Caco-2 (cell line): Measurements from ENCODE around the gene CASQ2. TPM values are rescaled to one million over a fixed set of nuclear protein-coding genes. Genes with fewer than 3 reads are reported as not detected.

ENCODE experiments used
- BruUV-seq: library from RNA; stranded (reverse); fragments of 400-500 nt; replicated peaks from 2 replicates; lab custom pipeline; 2021; lab: Mats Ljungman, UMichigan
- CTCF ChIA-PET: fragments of 300-600 bp; sonication (Branson Sonifier 250); formaldehyde crosslinking; loops from one replicate; lab custom pipeline; 2022; ENCODE audit warnings: antibody characterized with exemption; lab: Charles Lee
- POLR2A ChIA-PET: fragments of 300-600 bp; sonication (Branson Sonifier 250); formaldehyde crosslinking; loops from one replicate; lab custom pipeline; 2022; ENCODE audit warnings: antibody characterized with exemption; lab: Charles Lee
- DNase-seq, 2 experiments: peaks; one replicate each; pipeline versions ENCODE4 v3.0.0 to v3.0.0-alpha.2; 2020 to 2022
- H3K27me3 ChIP-seq: replicated peaks from 2 replicates; pipeline ENCODE4 v1.6.0; 2011; ENCODE audit warnings: low read length; ENCODE audit not compliant: control insufficient read depth, insufficient read depth
- H3K36me3 ChIP-seq: 2 replicates; pipeline ENCODE4 v1.5.1; 2011; ENCODE audit warnings: low read length; ENCODE audit not compliant: control insufficient read depth, insufficient read depth
- H3K4me1 ChIP-seq: fragments of 250-450 bp; sonication (Bioruptor Pico); 2 replicates; pipeline ENCODE4 v1.5.1; 2020; ENCODE audit warnings: mild to moderate bottlenecking
- H3K4me3 ChIP-seq: 2 replicates; pipeline ENCODE4 v1.5.1; 2011; ENCODE audit warnings: low read depth, mild to moderate bottlenecking, control low read depth, low read length
- H3K9me3 ChIP-seq: fragments of 250-450 bp; sonication (Bioruptor Pico); 2 replicates; pipeline ENCODE4 v1.5.1; 2020; ENCODE audit warnings: mild to moderate bottlenecking, moderate library complexity
- H3K27ac Mint-ChIP-seq: one replicate; pipeline ENCODE4 v1.8.0; 2022; ENCODE audit warnings: mixed read lengths; ENCODE audit not compliant: unreplicated experiment
- H3K27me3 Mint-ChIP-seq: one replicate; pipeline ENCODE4 v1.8.0; 2022; ENCODE audit warnings: mixed read lengths; ENCODE audit not compliant: insufficient read depth, unreplicated experiment
- H3K36me3 Mint-ChIP-seq: one replicate; pipeline ENCODE4 v1.8.0; 2022; ENCODE audit warnings: mild to moderate bottlenecking, mixed read lengths; ENCODE audit not compliant: insufficient read depth, unreplicated experiment
- H3K4me1 Mint-ChIP-seq: one replicate; pipeline ENCODE4 v1.8.0; 2022; ENCODE audit warnings: low read depth, mixed read lengths; ENCODE audit not compliant: unreplicated experiment
- H3K4me3 Mint-ChIP-seq: one replicate; pipeline ENCODE4 v1.8.0; 2022; ENCODE audit warnings: mild to moderate bottlenecking, moderate library complexity, mixed read lengths; ENCODE audit not compliant: unreplicated experiment
- H3K9me3 Mint-ChIP-seq: one replicate; pipeline ENCODE4 v1.8.0; 2022; ENCODE audit warnings: mixed read lengths; ENCODE audit not compliant: unreplicated experiment
- CTCF ChIP-seq, 2 experiments: fragments of 200-600 bp in 1 of 2; IDR thresholded peaks; 1 replicate in 1 of 2; 2 replicates in 1 of 2; pipeline versions ENCODE4 v1.5.1 to v1.8.0; 2011 to 2022; ENCODE audit warnings: antibody characterized with exemption in 1 of 2, control low read depth in 1 of 2, inconsistent platforms in 1 of 2, low read depth in 1 of 2, low read length in 1 of 2, mild to moderate bottlenecking in 1 of 2, moderate library complexity in 1 of 2; ENCODE audit not compliant: insufficient read depth in 1 of 2, severe bottlenecking in 1 of 2, unreplicated experiment in 1 of 2
- intact Hi-C: fragments of 100-400 bp; cut with micrococcal nuclease; formaldehyde crosslinking; loops from one replicate; pipeline ENCODE4 v1.10.0; 2022; ENCODE audit not compliant: unreplicated experiment
- total RNA-seq: library from RNA; stranded (reverse); gene quantifications from 2 replicates; pipeline ENCODE4 v1.2.3, GENCODE V29; 2022

Gene CASQ2
- total RNA-seq, 1 experiment from 2014 or later, result 0.18 TPM

GRCh38 chr1:115726161-115726560 is 42.4 kb downstream of the CASQ2 start:
- Histone ChIP-seq H3K27me3 (no peaks in the 10 kb centered on the region), H3K4me1 (peaks cover 7% of the 10 kb centered on the region; the same call in 1 of the 2 replicates), H3K4me3 (no peak overlapping the region), H3K36me3 (no peaks in the 10 kb centered on the region), H3K9me3 (no peaks in the 10 kb centered on the region)
- no peak for DNase-seq
- Mint-ChIP-seq H3K36me3 (peaks cover 4% of the 10 kb centered on the region), H3K27ac (no peak overlapping the region), H3K9me3 (no peaks in the 10 kb centered on the region), H3K27me3 (no peaks in the 10 kb centered on the region), H3K4me1 (peaks cover 9% of the 10 kb centered on the region), H3K4me3 (no peak overlapping the region)
- BruUV-seq, result no TSS peak
- CTCF ChIA-PET, result no interaction called here
- POLR2A ChIA-PET, result no interaction called here
- no peak for TF ChIP-seq CTCF (IDR thresholded peaks at IDR 0.05; ENCODE audit: insufficient read depth in 1 of 2, low read depth in 1 of 2, low read length in 1 of 2, severe bottlenecking in 1 of 2, unreplicated experiment in 1 of 2)
- intact Hi-C loops, result no loop called here

DNA sequence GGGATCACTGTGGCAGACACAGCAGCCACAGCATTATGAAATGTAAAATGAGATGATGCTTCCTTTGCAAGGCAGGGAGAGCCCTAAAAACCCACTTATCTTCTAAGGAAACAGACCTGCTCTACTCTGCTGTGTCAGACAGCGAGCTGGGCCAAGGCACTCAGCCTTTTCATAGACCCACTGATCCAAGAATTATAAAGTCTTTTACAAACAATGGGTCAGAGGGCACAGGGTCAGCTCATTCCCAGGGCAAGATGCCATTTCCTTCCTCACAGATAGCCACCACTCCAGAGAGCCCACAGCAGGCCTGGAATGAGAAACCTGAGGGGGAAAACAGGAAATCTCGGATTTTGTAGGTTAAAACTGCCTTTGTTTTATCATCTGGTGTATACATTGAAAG is 42.9 kb downstream of the CASQ2 start:
- no peak overlapping the region for H3K4me3 ChIP-seq
- no peaks in the 10 kb centered on the region for H3K9me3 Mint-ChIP-seq
- peaks cover 4% of the 10 kb centered on the region for H3K36me3 Mint-ChIP-seq
- TF ChIP-seq CTCF (IDR thresholded peaks at IDR 0.05; ENCODE audit: insufficient read depth in 1 of 2, low read depth in 1 of 2, low read length in 1 of 2, severe bottlenecking in 1 of 2, unreplicated experiment in 1 of 2), result no peak
- no peaks in the 10 kb centered on the region for H3K27me3 ChIP-seq
- H3K9me3 ChIP-seq, result no peaks in the 10 kb centered on the region
- DNase-seq, result no peak
- POLR2A ChIA-PET, result no interaction called here
- peaks cover 9% of the 10 kb centered on the region for H3K4me1 Mint-ChIP-seq
- H3K4me1 ChIP-seq, result peaks cover 7% of the 10 kb centered on the region; the same call in 1 of the 2 replicates
- no peaks in the 10 kb centered on the region for H3K36me3 ChIP-seq
- H3K27me3 Mint-ChIP-seq, result no peaks in the 10 kb centered on the region
- no peak overlapping the region for H3K27ac Mint-ChIP-seq
- no peak overlapping the region for H3K4me3 Mint-ChIP-seq
- no TSS peak for BruUV-seq
- CTCF ChIA-PET, result interaction anchor here (0.6 kb wide), 2 partner anchors 19 to 1012 kb away, joined by 3 to 6 read pairs; no protein-coding TSS in a partner anchor
- intact Hi-C loops, result no loop called here

- Mint-ChIP-seq H3K27ac (no peak overlapping the region), H3K9me3 (no peaks in the 10 kb centered on the region), H3K27me3 (no peaks in the 10 kb centered on the region), H3K36me3 (no peaks in the 10 kb centered on the region), H3K4me1 (peaks cover 9% of the 10 kb centered on the region), H3K4me3 (no peak overlapping the region)
- DNase-seq, result no peak
- H3K27me3 ChIP-seq, result no peaks in the 10 kb centered on the region
- POLR2A ChIA-PET, result no interaction called here
- BruUV-seq, result no TSS peak
- H3K36me3 ChIP-seq, result no peaks in the 10 kb centered on the region
- peaks cover 7% of the 10 kb centered on the region; the same call in 1 of the 2 replicates for H3K4me1 ChIP-seq
- H3K9me3 ChIP-seq, result no peaks in the 10 kb centered on the region
- no peak overlapping the region for H3K4me3 ChIP-seq
- CTCF ChIA-PET, result interaction anchor here (0.6 kb wide), 1 partner anchor 17 kb away, joined by 5 read pairs; no protein-coding TSS in a partner anchor
- TF ChIP-seq CTCF (IDR thresholded peaks at IDR 0.05; ENCODE audit: insufficient read depth in 1 of 2, low read depth in 1 of 2, low read length in 1 of 2, severe bottlenecking in 1 of 2, unreplicated experiment in 1 of 2), result no peak
- intact Hi-C loops, result no loop called here
These were observed 44.8 kb downstream of the CASQ2 start for GRCh38 chr1:115723756-115724155.
